ENCODE results near the gene SMIM20.

SMIM20 gene

GRCh38 chr4:25972984-25973745, 59.1 kb downstream of the SMIM20 start:
- no peak for TF ChIP-seq CTCF (IDR thresholded peaks at IDR 0.05; ENCODE audit: low read depth, low read length)
- H3K4me3 ChIP-seq (ENCODE audit: low read depth, low read length), result no peak overlapping the region

GRCh38 chr4:25976780-25977179, 62.8 kb downstream of the SMIM20 start:
- TF ChIP-seq CTCF (IDR thresholded peaks at IDR 0.05; ENCODE audit: low read depth, low read length), result no peak
- H3K4me3 ChIP-seq (ENCODE audit: low read depth, low read length), result no peak overlapping the region

GRCh38 chr4:25977397-25978170, 63.6 kb downstream of the SMIM20 start:
- TF ChIP-seq CTCF (IDR thresholded peaks at IDR 0.05; ENCODE audit: low read depth, low read length), result no peak

GRCh38 chr4:25978327-25978726, 64.3 kb downstream of the SMIM20 start:
- no peak for TF ChIP-seq CTCF (IDR thresholded peaks at IDR 0.05; ENCODE audit: low read depth, low read length)
- no peak overlapping the region for H3K4me3 ChIP-seq (ENCODE audit: low read depth, low read length)

More at GRCh38 chr4:25977397-25978170, 63.6 kb downstream of the SMIM20 start:
- no peak overlapping the region for H3K4me3 ChIP-seq (ENCODE audit: low read depth, low read length)
